NAMALWA (cell line): ENCODE data around the gene SLC43A3.
A peak's percentile ranks its signal among the peaks of the same experiment; 100 is the strongest.

Experiments
- DNase-seq: peaks from one replicate; pipeline ENCODE4 v3.0.0-alpha.2; 2015; ENCODE audit warnings: low spot score

SLC43A3 gene

GRCh38 chr11:57427727-57428082 lies 784 bp upstream of the SLC43A3 start:
- no peak for DNase-seq

- peak; percentile 40 for DNase-seq
Measured at GRCh38 chr11:57426439-57426928, 437 bp downstream of the SLC43A3 start.

GRCh38 chr11:57425565-57426438 lies 1.1 kb downstream of the SLC43A3 start:
- no peak for DNase-seq

- DNase-seq: peak; percentile 68
Measured at GRCh38 chr11:57424792-57425564, 1.9 kb downstream of the SLC43A3 start.

- DNase-seq: no peak
Measured at GRCh38 chr11:57424137-57424791, 2.7 kb downstream of the SLC43A3 start.

- DNase-seq: no peak
Measured at GRCh38 chr11:57422669-57423068, 4.3 kb downstream of the SLC43A3 start.

DNA sequence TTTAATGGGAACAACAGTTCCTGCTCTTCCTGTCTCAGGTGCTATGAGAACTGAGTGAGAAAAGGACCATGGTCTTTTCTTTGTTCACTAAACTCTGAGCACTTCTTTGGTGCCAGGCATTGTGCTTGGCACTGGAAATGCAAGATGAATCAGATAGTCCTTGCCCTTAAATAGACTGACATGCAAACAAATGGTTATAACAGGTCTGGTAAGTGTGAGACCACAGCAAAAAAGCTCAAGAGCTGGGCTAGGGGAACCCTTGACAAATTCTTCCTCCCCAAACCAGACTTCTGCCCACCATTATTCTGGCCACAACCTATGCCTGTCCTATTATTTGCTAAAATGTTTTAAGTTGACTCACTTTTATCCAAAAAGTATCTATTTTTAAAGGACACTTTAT lies 5.1 kb downstream of the SLC43A3 start:
- DNase-seq: no peak

GRCh38 chr11:57421066-57421465 lies 5.9 kb downstream of the SLC43A3 start:
- DNase-seq: no peak

DNA sequence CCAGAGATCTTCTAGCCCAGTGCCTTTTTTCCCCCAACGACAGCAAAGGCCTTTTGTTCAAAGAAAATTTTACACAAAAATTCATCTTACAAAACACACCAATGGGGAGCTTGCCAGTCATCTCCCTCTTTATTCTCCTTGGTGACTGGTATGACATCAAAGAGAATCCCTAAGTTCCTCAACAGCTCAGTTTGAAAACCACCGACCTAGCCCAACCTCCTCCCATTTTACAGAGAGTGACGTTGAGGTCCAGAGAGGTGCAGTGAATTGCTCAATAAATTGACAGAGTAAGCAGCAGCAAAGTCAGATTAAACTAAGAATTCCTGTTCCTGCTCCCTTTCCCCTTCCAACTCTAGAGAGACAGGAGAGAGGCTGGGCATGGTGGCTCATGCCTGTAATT lies 7.8 kb downstream of the SLC43A3 start:
- no peak for DNase-seq

DNA sequence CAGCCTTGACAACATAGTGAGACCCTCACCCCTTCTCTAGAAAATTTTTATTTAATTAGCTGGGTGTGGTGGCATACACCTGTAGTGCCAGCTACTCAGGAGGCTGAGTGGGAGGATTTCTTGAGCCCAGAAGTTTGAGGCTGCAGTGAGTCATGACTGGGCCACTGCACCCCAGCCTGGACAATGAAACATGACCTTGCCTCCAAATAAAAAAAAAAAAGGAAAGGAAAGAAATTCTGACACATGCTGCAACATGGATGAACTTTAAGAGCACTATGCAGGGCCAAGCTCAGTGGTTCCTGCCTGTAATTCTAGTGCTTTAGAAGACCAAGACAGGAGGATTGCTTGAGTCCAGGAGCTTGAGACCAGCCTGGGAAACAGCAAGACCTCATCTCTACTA lies 8.8 kb downstream of the SLC43A3 start:
- no peak for DNase-seq

GRCh38 chr11:57417056-57417455 lies 9.9 kb downstream of the SLC43A3 start:
- no peak for DNase-seq

- DNase-seq: no peak
Measured at GRCh38 chr11:57416436-57416835, 10.5 kb downstream of the SLC43A3 start.

GRCh38 chr11:57414612-57415212 lies 12.2 kb downstream of the SLC43A3 start:
- no peak for DNase-seq

- DNase-seq: no peak
Measured at GRCh38 chr11:57413681-57414080, 13.2 kb downstream of the SLC43A3 start.

GRCh38 chr11:57410287-57410686 lies 16.6 kb downstream of the SLC43A3 start:
- no peak for DNase-seq

GRCh38 chr11:57409321-57410100 lies 17.4 kb downstream of the SLC43A3 start:
- no peak for DNase-seq

DNA sequence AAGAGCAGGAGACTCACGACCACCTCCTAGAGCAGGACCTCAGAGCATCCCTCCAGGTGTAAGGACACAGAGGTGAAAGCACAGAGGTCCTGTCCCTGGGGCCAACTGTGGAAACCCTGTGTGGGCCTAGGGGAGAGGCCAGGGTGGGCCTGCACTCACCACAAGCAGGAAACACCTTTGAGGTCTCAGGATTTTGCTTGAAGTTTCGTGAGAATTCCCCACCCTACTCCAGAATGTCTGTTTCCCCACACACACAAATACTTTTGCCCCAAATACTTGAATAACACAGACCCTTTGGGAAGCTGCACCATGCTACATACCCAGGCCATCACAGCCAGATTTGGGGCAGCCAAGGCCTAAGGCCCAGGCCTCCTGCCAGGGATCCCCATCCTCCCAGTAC lies 18.1 kb downstream of the SLC43A3 start:
- DNase-seq: no peak

DNA sequence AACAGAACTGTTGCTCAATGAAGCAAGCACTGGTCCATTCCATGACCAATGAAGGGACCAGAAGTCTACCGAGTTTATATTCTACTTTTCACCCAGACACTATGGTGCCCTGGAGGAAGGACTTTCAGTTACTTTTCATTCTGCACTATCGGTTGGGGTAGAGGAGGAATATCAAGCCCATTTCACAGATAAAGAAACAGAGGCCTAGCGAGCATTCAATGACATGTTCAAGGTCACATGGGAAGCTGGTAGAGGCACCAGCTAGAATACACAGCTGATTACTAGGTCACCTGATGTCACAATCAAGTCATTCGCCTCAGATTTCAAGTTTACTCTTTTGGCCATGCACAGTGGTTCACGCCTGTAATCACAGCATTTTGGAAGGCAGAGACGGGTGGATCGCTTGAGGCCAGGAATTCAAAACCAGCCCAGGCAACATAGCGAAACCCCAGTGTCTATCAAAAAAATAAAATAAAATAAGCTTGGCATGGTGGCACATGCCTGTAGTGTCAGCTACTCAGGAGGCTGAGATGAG lies 18.9 kb downstream of the SLC43A3 start:
- no peak for DNase-seq

GRCh38 chr11:57407010-57407920 lies 19.7 kb downstream of the SLC43A3 start:
- no peak for DNase-seq

DNA sequence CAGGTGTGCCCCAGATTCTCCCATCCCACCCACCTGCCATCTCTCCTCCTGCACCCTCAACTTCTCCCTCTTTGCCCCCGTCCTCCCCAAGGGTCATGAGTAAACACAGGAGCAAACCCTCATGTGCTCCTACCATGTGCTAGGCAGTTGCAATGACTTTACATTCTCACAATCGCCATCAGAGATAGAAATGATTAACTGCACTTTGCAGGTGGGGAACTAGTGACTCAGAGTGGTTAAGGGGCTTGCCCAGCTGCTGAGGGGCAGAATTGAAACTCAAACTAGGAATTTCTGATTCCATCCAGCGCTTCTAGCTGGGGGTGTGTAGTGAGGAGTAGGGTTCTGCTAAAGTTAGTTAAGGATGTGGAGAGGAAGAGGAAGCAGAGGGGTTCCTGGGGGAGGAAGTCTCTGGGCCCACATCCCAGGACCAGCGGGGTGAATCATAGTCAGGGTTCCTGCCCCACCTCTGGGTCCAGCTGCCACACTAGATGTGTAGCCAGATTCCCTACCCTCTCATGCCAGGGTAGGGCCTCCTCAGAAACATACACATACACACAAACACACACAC lies 20.5 kb downstream of the SLC43A3 start:
- DNase-seq: peak; percentile 21
